LNCaP clone FGC (cell line): ENCODE results near the gene MUL1.

Source experiments
- DNase-seq: peaks from one replicate; pipeline ENCODE4 v3.0.0-alpha.2; 2011; ENCODE audit warnings: low read depth
- H3K4me3 ChIP-seq: 2 replicates; pipeline ENCODE4 v1.5.1; 2011; ENCODE audit warnings: mild to moderate bottlenecking, low read depth, low read length, control low read depth
- CTCF ChIP-seq: IDR thresholded peaks from 2 replicates; pipeline ENCODE4 v1.5.1; 2012; ENCODE audit warnings: mild to moderate bottlenecking; ENCODE audit not compliant: control insufficient read depth, insufficient read depth; ENCODE audit errors: extremely low read depth

Gene MUL1

GRCh38 chr1:20507564-20508410 is at the start of gene MUL1:
TSS of gene MUL1 (minus strand) at chr1:20508151. CDS start at chr1:20508024, 127 bp downstream.
- peak within 1 kb of the TSS; percentile 75 for H3K4me3 ChIP-seq
- TF ChIP-seq CTCF = no peak
- DNase-seq = peak; percentile 62

- no peak overlapping the region for H3K4me3 ChIP-seq
- TF ChIP-seq CTCF = no peak
- DNase-seq = no peak
These were observed 47.8 kb upstream of the MUL1 start for GRCh38 chr1:20555758-20556120.

DNA sequence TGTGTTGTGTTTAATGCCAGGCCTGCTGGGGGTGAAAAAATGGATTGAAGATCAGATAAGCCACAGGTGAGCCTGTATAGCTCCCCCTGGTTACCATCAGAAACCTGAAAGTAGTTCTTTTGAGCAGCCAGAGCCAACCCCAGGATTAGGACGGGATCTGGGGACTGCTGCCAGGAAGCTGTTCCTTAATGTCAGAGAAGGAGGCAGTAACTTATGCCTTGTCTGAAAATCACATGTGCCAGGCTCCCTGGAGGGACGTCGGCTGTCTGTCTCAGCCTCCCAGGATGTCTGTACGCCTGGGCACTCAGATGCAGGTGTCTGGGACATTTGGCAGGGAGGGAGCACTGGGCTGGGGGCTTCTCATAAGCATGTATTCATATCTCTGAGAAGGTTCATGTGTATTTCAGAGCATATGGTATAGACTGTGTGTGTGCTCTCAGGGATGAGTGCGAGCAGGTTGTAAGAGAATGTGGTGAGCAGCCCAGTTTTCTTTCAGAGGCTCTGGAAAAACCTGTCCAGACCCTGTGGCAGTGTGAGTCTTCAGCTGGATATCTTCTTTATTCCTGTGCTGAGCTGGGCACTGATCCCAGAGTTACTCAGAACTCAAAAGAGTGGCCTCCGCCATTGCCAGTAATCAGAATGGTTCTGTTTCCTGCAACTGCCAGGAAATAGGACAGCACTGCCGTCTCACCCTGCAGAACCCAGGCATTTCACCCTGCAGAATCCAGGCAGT is 47.2 kb upstream of the MUL1 start:
- DNase-seq = no peak
- H3K4me3 ChIP-seq = no peak overlapping the region
- no peak for TF ChIP-seq CTCF

- no peak for TF ChIP-seq CTCF
- DNase-seq = no peak
- H3K4me3 ChIP-seq = no peak overlapping the region
These were observed 44.9 kb upstream of the MUL1 start for GRCh38 chr1:20552728-20553445.

DNA sequence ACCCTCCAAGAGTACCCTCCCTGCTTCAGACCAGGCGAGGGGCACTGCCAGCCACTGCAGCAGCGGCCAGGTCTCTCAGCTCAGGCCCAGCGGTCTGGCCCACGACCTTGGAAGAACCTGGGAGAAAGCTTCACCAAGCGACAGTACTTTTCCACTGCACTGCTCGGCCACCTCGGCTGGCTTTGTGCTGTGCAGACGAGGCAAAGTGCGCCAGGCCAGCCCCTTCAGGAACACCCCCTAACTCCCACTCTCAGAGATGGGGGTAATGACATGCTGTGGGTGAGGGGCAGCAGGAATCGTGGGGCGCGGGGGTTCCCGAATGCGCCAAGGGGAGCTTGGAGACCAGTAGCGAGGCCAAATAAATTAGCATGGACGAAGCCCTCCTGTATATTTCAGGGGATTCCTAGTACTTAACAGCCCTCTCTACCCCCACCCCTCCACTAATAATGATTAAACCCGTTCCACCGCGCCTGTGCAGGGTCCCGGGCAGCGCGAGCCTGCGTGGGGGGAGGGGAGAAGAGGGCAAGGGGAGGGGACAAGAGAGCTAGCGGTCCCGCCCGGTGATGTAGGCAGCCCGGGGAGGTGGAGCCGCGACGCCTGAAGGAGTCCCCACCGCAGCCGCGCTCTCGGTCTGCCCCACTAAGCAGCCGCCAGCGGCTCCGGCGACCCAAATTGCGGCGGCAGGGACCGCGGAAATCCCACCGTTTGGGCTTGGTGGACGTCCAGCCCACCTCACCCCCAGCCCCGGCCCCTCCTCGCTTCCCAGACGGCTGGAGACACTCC is 44.2 kb upstream of the MUL1 start, which contains the start of gene FAM43B:
FAM43B (plus strand) TSS at position 629 of the 783 bp plus-strand sequence. CDS start 401 bp downstream, outside the sequence.
- TF ChIP-seq CTCF = no peak
- no peak within 1 kb of the TSS for H3K4me3 ChIP-seq
- DNase-seq = no peak

- TF ChIP-seq CTCF = no peak
- H3K4me3 ChIP-seq = no peak overlapping the region
These were observed 43.2 kb upstream of the MUL1 start for GRCh38 chr1:20551161-20551560.

More at GRCh38 chr1:20551161-20551560, 43.2 kb upstream of the MUL1 start:
- no peak for DNase-seq
